Activated naive CD4-positive, alpha-beta T cell treated with Interleukin-2 at 50 U/mL for 16 hours (primary cell): ENCODE results near the gene CEP83.

Experiments
- DNase-seq: peaks from one replicate; pipeline ENCODE4 v3.0.0-alpha.2; 2020

Gene CEP83

GRCh38 chr12:94265966-94266745 lies 193.5 kb downstream of the CEP83 start:
- DNase-seq = no peak

- DNase-seq = no peak
Observed at GRCh38 chr12:94265539-94265938, 194.1 kb downstream of the CEP83 start.

GRCh38 chr12:94264736-94265485 lies 194.8 kb downstream of the CEP83 start:
- no peak for DNase-seq

DNA sequence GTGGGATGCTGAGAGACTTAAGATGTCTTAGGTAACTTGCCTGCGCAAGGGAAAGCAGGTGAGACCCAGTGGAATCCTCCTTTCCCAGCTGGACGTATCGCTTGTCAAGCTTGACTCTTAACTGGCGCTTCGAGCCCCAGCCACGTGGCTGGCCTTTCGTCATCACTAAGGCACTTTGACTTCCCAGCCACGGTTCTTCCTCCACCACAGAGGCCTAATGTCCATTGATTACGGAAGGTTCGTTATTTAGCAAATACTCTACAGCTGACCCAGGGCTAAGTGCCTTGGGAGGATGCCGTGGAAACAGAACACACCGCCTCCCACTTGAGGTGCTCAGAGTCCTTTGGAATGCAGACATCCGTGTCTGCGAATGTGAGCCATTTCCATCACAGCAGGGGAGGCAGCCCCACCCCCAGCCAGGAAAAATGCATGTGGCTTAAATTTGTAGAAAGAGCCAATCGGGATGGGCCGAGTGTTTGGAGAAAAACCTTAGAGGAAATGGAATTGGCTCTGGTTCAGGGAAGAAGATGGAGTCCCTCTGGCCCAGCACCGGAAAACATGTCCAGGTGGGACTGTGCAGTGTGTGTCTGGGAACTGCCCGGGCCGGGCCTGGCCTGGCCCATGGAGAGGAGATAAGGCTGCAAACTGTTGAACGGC lies 195.6 kb downstream of the CEP83 start:
- no peak for DNase-seq

GRCh38 chr12:94263011-94263811 lies 196.5 kb downstream of the CEP83 start:
- DNase-seq = peak; percentile 72

DNA sequence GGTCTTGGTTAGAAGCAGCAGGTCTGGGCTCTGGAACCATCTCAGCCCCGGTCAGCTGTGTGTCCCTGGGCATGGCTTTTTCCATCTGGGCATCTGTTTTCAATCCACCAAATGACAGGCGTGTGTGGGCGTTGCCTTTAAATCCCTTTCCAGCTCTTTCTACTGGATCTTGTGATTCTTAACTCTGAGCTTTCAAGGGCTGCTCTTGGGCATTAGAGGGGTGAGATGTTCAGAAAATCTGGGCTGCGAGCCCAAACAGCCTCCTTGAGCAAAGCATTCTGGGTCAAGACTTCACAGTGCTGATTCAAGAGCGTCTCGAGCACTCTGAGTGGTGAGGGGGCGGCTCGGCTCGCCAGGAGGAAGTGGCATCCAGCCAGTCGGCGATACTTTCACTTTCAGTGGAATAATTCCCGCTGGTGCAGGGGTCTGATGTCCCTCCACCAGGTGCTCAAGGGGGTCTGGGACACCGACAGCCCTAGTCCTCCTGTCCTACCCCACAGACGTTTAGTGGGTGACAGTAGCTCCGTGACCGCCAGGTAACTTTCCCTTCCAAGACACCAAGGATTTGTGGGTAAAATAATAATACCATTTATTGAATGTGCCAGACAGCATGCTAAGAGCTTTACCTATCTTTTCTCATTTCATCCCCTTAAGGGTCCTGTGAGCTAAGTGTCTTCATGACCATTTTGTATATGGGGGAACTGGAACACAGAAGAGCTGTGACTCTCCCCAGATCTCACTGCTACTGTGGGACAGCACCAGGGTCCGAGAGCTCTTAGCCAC lies 197.2 kb downstream of the CEP83 start:
- peak; percentile 74 for DNase-seq

DNA sequence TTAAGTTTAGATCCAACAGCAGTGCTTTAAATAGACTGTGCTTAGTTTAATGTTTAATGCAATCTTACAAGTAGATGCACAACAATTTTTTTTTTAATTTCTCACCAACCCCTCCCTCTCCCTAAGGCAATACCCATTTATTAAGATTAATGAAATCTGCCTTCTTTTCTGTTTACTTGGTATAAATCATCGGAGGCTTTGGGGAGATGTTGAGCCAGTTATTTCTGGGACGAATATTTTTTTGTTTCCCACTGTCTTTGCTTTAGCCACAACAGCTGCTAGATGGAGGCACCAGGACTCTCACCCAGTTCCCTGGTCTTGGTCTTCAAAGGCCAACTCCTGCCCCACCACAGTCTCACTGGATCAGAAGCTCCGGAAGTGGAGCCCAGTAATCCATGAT lies 197.9 kb downstream of the CEP83 start:
- DNase-seq = no peak

- no peak for DNase-seq
Observed at GRCh38 chr12:94261119-94261518, 198.5 kb downstream of the CEP83 start.

- no peak for DNase-seq
Observed at GRCh38 chr12:94260717-94261116, 198.9 kb downstream of the CEP83 start.

DNA sequence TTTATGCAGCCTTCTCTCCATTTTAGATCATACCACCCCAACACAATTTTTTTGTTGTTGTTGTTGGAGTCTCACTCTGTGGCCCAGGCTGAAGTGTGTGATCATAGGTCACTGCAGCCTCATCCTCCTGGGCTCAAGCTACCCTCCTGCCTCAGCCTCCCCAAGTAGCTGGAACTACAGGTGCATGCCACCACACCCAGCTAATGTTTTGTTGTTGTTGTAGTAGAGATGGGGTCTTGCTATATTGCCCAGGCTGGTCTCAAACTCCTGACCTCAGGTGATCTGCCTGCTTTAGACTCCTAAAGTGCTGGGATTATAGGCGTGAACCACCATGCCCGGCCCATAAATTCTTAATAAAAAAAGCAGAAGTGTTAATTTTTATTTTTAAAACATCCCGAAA lies 199.7 kb downstream of the CEP83 start:
- no peak for DNase-seq

DNA sequence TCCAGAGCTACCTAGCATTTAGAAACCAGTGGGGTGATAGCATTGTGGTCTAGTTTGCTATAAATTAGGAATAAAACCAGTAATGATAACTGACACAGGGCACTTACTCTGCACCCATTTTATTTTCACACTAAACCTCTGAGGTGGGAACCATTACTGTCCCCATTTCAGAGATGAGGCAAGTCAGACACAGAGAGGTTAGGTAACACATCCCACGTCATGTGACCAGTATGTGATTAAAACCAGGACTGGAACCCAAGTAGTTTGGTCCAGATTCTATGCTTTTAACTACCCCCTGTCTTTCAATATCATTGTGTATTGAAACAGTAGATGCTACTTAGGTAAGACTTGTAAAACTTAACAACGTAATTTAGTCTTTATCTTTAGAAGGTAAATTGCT lies 201.1 kb downstream of the CEP83 start:
- no peak for DNase-seq
